Inflammatory macrophage treated with lipopolysaccharide for 4 hours (primary cell): Measurements from ENCODE around the gene KIF26B.

Source experiments
- DNase-seq: peaks from one replicate; pipeline ENCODE4 v3.0.0-alpha.2; 2020

The KIF26B gene

DNA sequence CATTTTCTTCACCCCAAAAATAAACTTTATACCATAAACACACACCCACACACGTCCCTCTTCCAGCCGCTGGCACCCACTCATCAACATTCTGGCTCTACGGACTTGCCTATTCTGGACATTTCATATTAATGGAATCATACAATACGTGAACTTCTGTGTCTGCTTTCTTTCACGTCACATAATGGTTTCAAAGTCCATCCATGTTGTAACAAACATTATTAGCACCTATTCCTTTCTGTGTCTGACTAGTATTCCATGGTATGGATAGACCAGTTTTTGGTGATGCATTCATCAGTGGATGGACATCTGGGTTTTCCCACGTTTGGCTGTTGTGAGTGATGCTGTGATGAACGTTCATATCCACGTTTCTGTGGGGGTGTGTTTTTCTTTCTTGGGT, 323.2 kb downstream of the KIF26B start:
- no peak for DNase-seq

DNA sequence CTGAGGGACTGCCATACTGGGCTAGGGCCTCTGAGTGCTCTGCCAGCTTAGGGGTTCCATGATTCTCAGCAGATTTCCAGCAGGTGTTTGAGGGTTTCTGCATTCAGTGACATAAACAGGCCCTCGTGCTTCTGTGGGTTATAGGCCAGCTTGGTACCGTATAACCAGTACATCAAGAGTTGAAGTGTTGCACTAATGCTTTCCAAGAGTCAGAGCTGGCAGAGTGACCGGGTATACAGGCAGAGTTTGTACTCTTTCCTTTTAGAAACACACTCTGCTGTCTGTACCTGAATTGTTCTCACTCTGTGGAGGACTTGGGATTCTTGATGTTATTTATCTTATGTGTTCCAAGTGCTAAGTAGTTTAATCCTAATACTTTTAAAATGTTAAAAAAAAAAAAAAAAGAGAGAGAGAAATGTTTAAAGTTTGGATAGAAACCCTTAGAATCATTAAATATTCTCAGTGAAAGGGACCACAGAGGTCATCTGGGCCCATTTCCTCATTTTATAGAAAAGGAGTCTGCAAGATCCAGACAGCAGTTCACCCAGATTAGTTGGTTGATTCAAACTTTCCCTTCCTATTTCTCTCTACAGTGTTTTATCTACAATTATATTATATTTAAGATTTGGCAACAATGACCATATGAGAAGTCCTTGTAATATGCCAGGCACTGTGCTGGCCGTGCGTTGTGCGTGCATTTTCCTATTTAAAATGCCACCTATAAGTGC, 325.8 kb downstream of the KIF26B start:
- peak; percentile 56 for DNase-seq

DNA sequence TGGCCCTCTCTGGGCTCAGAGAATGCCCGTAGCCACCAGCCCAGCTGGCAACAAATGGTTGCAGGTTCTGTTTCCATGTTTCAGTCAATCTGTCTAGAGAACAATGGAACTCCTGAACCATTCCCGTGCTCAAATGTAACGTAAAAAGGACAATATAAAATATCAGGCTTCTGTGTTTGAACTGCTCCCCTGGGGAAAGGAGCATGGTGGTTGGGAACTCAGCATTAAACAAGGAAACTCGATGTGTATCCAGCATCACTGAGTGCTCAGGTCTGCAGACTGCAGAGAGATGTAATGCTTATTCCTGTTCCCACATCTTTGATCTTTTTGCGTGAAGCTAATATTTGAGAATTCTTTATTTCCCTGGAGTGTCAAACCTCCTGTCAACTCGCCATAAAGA, 326.5 kb downstream of the KIF26B start:
- DNase-seq, result no peak

DNA sequence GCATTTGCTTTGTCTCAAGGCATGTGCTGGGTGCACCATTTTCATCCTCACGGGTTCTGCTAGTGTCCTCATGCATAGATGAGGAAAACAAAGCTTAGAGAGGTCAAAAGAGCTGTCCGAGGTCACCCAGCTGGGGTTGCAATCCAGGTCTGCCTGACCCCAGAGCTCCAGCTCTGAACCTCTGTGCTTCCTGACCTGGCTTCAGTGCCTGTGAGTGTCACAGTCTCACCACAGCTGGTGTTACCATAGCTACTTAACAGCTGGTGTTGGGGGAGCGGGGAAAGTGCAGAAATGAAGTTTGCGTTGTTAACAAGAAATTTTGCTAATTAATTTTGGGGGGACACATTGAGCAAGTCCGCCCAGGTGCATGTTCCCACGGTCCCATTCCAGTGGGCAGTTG, 328.5 kb downstream of the KIF26B start:
- DNase-seq, result no peak

DNA sequence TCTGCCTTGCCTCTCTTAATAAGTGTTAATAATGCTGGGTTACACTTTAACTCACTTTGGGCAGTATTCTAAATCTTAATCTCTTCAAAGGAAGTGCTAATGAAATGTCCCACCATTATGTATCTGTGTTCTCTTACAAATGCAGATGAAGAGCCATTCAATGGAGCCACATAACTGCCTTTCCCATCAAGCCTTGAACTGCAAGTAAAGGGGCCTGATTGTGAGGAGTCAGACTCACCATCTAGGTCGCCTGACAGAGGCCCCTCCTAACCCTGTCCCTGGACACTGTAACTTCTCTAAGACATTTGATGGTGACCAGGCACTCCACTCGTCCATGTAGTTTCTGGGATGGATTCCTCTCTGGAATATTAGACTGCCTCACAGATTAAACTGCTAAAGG, 329.4 kb downstream of the KIF26B start:
- no peak for DNase-seq

DNA sequence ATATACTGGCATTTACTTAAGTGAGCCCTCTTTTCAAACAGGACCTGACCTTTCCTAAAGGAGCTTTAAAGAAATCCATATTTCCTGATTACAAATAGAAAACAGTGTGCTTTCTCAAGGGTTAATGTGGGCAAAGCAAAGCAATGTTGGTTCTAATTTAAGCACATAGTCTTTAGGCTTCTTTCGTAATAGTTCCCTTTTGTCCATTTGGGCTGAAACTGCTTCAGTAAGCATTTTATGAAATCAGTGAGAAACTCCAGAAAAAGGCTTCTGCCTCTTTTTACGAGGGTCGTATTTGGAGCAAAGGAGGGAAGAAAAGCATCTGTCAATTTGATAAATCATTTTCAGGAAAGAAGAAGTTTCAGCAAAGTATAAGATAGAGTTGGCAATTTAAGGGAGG, 331.2 kb downstream of the KIF26B start:
- DNase-seq, result peak; percentile 35

DNA sequence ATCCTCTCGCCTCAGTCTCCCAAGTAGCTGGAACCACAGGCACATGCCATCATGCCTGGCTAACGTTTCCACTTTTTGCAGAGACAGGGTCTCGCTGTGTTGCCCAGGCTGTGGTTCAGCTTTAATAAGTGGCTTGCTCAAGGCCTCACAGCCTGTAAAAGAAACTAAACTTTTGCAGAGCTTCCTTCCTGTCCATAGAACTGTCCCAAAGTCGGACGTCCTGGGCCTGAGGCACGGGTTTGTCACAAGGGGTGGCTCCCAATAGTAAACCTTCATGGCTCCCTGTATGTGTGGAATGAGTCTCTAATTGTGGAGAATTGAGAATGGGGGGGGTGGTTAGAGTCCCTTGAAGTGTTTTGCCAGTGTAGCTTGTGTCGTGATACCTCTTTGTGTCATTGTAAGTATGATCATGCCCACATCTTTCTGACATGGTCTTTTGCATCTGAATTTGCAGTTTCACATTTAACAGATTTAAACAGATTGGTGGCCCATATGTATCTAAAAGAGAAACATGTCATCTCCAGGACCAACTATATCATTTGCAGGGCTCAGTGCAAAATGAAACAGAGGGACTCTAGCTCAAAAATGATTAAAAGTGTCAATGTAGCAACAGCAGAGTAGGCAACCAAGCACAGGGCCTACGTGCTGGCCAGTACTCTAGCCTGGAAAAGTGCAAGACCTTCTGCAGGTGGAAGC, 332.1 kb downstream of the KIF26B start:
- DNase-seq, result peak; percentile 21

DNA sequence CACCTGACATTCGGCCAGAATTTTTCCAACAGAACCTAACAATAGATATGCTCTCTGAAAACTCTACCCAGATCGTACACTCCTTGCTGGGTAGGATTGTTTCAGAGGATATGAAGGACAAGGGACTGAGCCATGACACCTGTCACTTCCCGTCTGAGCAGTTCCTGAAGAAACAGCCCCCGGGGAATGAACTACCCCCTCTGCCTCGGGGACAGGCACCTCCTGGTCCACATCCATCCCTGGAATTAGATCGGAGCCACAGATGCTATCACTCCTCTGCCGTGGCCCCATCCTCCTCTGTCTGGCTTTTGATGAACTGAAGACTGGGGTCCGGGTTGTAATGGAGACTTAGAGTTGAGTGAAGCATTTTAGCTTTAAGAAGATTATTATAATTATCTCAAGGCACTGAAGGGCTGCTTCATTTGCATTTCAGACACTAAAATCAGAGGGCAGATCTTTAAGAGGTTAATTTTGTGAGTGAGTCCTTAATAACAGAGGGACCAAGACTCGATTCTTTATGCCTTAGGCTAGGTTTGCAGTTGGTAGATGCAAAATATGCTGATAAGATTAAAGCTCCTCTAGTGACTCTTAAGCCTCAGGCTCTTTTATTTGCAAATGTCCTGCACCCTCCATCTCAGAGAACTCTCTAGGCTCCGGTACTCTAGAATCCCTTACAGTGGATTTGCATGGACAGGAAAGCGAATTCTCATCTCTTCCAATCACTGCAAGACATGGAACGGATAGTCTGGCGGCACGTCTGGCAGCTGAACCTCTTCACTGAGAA, 333.8 kb downstream of the KIF26B start:
- no peak for DNase-seq

DNA sequence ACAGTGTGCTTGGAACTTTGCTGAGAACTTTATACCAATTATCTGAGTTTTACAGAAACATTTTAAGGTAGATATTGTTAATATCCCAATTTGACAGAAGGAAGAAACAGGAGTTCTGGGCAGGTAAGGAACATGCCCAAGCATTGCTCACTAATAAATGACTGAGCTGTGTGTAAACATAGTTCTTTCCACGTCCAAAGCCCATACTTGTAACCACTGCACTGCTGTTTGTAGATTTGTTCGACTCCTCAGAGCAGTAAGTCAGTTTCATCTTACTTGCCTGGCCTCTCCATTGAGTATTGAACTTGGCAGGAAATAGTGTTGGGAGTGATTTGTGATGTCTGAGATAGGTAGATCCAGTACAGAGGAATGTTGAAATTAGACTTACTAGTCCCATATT, 335.1 kb downstream of the KIF26B start:
- DNase-seq, result no peak

DNA sequence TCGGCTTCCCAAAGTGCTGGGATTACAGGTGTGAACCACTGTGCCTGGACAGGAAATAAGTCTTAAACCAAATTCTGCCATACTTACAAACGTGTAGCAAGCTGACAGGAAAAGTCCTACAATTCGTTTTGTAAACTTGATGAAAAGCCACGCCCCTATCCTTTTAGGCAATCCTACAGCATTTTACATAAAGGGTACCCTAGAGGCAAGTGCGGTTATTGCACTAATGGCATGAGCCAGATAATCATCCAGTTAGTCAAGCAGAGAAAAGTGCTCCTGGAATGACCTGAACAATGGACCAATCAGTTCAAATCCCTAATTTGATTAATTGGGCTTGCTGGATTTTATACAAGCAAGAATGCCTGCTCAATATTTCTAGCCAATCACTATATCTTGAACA, 338.2 kb downstream of the KIF26B start:
- DNase-seq, result peak; percentile 40

DNA sequence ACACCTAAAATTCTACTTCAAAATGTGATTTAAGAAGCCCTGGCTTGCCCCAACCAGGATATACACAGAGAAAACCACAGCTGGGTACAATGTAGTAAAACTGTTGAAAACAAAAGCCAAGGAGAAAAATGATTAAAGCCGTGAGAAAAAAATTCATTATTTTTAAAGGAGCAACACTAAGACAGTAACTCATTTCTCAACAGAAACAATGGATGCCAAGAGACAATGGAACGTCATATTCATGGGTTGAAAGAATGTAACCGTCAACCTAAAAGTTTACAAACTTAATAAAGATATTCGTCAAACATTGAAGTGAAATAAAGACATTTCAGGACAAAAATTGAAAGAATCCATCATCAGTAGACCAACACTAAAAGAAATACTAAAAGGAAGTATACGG, 340.9 kb downstream of the KIF26B start:
- no peak for DNase-seq

DNA sequence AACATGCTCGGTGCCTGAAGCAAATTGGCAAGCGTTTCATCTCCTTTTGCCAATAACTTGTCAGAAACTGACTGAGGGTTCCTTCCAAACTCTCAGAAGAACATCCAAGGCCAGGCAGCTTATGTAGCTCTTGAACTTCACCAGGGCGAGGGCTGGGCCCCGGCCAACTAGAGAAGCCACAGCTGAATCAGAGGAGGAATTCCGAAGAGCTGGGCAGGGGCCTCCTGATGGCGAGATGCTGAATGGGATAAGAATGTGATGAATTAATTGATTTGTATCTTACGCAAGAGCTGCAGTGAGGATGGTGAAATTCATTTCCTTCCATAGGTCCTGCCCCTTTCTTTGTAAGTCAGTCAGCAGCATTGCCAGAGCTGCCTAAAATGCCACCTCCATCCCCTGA, 345.8 kb downstream of the KIF26B start:
- peak; percentile 14 for DNase-seq

DNA sequence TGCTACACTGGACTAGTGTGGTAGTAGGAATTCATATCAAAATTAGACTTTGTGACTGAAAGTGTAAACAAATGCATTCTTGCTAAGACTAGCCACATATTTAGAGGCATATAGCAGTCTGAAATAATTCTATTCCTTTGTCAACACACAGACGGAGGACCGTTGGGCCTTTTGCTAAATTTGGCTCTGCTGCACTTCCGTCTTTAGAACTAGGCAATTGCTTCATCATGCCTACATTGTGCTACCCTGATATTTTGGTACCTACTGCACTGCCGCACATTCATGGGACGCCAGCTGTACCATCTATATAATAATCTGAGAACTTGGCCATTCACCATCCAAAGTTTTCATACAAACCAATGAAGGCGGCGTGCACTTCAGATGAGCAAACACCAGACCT, 346.8 kb downstream of the KIF26B start:
- DNase-seq, result no peak

DNA sequence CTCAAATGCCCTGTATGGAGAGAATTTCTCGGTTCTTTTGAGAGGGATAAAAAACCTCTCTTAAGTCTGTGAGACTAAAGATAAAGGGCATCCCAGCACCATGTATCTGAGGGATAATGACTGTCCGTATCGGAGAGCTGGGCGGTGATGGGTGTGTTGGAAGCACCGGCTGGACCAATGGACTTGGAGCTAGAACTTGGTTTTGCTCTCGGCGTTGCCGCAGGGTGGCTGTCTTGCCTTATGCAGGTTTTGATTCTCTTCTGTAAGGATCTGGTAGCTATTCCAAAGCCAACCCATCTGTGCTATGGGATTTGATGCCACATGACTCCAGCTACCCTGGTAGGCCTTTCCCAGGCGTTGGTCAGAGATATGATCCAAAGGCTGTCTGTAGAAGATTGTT, 348.8 kb downstream of the KIF26B start:
- no peak for DNase-seq

DNA sequence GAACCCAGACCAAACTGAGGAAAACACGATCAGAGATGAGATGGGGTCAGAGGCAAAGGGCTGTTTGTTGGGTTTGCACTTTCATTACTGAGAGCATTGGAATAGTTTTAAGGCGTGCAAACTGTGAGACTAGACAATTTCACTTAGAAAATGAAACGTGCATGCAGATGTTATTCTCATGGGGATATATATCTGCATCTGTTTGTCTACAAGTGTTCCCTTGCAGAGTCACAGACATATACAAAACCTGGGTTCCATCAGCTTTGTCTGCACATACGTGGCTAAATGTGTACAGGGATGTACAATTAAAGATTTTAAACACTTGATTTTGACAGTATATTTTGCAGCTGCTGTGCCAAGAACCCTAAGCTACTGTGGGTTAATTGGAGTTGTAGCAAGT, 355.4 kb downstream of the KIF26B start:
- no peak for DNase-seq

DNA sequence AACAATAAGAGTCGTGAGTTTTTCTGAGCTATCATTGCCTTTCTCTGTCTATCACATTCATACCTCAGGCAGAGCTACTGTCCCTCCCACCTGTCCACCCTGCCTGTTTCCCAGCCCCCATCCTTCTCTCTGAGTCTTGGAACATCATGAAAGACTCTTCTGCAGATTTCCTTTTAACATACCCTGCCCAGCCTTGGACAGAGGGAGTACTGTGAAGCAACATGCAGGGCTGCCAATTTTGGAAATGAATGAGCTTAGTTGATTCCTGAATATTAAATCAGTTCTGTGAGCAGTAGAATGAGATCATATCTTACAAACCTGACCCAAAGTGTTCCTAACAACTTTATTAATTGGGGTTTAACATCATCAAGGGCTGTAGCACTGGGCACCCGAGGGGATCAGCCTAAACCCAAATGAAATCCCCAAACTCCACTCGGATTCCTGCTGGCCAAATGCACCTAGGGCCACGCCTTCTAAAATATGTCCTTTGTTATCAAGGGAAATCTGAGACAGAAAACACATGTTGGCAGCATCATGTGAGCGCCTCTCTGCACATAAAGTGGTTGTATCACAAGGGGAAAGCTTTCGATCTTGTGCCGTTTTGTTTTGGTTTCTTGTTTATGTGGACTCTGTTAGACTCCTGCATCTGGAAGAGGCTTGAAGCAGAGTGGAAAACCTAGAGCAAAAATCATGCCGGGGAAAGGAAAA, 357.6 kb downstream of the KIF26B start:
- DNase-seq, result peak; percentile 8

DNA sequence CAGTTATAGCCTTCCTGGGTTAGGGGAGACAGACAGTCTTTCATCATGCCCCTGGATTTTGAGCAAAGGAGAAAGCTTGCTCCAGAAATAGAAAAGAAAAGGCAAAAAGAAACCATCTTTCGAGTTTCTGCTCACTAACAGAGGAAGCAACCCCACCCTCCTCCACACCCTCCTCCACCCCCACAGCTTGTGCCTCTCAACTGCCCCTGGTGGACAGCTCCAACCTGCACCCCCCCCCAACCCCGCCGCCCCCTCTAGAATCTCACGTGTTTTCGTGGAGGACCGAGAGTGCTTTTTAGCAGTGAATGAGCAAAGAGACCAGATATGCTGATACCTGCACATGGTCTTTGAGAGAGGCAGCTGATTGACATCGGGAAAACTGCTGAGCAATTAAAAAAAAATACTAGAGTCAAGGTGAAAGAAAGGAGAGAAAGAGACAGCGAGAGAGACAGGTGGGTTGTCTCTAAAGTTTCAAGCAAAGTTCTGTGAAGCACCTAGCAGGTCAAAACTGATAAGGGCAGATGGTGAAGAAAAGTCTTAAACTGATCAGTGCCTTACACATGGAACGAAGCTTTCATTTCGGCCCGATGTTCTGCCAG, 358.3 kb downstream of the KIF26B start:
- peak; percentile 35 for DNase-seq

DNA sequence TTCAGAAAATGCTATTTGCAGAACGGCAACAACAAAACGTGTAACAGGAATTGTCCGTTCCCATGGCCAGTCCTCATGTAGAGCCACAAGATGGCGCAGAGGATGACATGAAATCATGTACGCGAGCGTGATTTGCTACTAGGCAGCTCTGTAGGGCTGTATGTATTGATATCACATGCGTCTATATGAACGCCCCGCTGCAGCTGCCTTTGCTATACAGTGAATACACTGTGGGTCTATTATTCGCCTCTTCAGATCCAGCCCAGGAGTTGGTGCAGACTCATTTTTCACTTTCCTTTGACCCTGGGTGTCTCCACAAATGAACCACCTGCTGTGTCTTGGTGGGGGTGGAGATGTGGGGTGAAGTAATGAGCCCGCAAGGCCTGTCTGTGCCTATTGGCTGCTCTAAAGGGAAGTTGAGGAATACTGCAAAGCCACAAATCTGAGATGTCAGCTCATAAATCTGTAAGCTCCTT, 361.5 kb downstream of the KIF26B start:
- DNase-seq, result peak; percentile 3

DNA sequence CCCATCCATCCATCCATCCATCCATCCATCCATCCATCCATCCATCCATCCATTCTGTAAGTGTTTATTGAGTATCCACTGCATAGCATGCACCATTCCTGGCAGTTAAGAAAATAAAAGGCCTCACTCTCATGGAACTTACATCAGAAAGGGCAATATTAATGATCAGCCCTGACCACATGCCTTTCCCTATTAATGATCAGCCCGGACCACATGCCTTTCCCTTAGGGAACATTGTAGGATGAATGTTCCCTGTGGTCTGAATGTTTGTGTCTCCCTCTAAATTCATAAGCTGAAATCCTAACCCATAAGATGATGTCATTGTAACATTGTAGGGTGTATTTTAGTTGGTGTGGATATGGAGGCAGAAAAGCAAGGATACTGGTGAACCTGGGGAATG, 365.8 kb downstream of the KIF26B start:
- no peak for DNase-seq

DNA sequence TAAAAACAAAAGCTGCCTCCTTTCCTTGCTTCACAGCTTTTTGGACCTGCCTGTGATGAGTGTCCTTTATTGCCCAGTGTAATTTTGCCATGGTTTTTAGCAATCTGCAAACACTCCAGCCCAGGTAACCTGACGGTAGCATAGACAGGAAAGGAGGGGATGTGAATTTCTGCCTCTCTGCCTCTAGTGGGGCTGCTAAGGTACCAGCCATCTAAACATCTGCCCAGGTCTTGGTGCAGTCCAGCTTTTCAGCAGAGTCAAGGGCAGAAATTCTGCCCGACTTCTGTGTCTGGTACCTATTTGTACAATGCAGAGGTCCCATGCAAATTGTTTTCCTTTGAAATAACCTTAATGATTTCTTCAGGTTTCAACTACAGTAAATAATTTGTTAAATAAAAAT, 371.4 kb downstream of the KIF26B start:
- no peak for DNase-seq

DNA sequence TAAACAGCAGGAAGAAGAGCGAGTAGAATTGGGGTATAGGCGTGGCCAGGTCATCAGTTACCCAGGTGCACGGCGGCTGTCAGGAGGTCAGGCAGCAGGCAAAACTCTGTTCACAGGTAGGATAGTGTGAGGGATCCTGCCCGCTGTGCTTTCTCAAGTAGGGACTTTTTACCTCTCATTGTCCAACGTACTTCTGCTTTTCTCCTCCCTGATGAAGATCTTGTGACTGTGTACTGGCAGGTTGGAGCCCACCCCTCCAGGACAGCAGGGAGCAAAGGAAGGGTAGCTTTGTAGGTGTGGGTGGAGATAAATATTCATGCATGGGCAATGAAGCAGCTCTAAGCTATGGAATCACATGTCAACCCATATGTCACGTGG, 373.5 kb downstream of the KIF26B start:
- no peak for DNase-seq

DNA sequence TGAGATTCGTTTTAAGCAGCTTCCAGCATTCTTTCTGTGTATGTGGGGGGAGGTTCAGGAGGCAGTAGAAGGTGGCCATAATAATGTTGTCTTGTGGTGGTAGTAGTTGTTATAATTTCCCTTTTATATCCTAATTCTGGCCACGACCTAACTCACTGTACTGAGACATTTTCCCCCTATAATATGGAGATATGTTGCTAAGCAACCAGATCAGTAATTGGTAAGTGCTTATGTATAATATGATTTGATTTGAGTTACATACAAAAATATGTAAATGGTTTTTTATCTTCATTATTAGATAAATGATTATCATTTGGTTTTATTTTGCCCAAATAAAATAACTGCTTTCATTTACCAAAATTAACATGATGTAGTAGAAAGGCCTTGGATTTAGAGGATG, 376.2 kb downstream of the KIF26B start:
- no peak for DNase-seq

DNA sequence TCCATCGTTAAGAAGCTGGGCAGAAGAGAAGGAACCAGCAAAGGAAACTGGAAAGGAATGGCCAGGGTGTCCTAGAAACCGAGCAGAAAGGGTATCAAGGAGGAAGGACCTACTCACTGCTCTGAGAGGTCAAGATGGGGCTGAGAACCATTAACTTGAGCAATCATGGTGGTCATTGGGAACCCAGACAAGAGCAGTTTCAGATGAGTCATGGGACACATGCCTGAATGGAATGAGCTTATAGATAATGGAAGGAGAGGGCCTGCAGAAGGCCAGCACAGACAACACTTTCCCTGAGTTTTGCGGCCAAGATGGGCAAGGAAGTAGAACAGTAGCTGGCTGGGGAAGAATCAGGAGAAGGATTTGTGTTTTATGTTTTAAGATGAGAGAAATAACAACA, 383.2 kb downstream of the KIF26B start:
- DNase-seq, result no peak
